HG03521 (cell line): ENCODE measurements around the gene POU3F3.

Experiments
- ATAC-seq: cut with Tn5 transposase; IDR thresholded peaks from one replicate; pipeline ENCODE4 v1.9.1; 2021; ENCODE audit warnings: mild to moderate bottlenecking, moderate library complexity; ENCODE audit not compliant: unreplicated experiment

Gene POU3F3

DNA sequence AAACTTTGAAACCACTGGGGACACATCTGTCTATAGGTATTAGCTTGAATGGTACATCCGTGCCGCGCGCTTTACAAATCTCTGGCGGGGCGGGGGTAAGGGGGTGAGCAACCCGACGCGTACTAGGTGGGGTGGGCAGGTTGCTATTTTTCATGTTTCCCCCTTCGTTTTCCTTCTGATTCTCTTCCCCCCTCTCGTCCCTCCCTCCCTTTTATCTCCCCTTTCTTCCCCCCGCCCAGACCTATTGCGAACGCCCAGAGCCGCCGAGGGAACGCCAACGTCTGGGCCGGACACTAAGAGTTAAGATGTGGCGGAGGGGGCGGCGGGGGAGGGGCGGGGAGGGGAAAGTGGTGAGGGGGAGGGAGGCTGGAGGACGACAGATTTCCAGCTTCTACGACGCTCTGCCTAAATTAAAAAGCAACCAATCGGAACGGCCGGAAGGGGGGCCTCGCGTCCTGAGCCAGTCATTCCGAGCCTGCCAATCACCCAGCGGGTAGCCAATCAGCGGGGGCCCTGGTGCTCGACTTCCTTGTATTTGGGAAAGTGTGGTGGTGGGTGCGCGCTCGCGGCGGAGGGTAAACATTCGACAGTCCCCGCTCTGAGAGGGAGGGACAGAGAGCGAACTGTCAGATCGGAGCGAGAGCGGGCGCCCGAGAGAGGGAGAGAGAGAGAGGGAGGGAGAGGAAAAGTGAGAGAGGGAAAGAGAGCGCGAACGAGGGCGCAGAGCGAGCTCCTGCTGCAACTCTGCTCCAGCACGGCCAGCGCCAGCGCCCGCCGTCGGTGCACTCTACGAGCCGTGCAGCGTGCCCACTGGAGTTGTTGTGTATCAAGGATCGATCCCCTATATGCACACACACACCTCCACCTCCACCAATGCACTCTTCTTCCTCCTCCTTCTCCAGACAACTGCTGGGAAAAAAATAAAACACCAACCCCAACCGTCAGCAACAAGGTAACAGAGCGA lies at the start of gene POU3F3:
TSS of gene POU3F3 (plus strand) at position 582 of the 964 bp plus-strand sequence. CDS start 1,396 bp downstream, outside the sequence.
- ATAC-seq: no peak

GRCh38 chr2:104804148-104804890 lies 49.6 kb upstream of the POU3F3 start:
- ATAC-seq: no peak

DNA sequence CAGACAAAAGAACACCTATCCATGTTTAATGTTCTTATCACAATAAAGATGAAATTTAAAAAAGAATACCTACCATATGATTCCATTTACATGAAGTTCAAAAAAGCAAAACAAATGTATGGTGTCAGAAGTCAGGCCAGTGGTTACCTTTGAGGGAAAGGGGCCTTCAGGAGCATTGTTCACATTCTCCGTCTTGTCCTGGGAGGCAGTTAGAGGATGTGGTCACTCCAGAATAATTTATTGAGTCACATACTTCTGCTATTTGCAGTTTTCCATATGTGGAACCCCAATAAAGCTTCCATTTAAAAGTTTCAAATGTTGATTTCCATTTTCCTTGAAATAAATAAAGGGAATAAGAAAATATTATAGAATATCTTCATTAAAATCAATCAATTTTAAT lies 41.6 kb upstream of the POU3F3 start:
- no peak for ATAC-seq

DNA sequence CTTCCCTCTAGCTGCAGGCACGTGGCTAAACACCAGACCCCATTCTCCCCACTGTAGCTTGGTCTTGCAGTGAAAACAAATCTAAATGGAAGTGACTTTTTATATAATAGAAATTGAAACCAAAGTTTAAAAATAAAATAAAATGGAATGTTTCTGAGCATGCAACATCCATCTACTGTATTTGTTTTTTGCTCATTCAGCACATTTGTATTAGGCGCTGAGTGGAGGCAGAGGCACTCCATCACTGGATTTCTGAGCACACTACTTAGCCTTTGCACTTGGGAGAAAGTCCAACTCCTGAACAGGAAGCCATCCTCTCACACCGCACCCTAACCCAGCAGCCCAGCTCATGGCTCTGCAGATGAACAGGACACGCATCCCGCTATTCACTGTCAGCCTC lies 37.8 kb upstream of the POU3F3 start:
- ATAC-seq: no peak

- ATAC-seq: no peak
These were observed 35.7 kb upstream of the POU3F3 start for GRCh38 chr2:104818264-104818663.

GRCh38 chr2:104820126-104820525 lies 33.8 kb upstream of the POU3F3 start:
- ATAC-seq: no peak

- ATAC-seq: no peak
These were observed 28.6 kb upstream of the POU3F3 start for GRCh38 chr2:104825124-104825865.

GRCh38 chr2:104826016-104826415 lies 27.9 kb upstream of the POU3F3 start:
- no peak for ATAC-seq

DNA sequence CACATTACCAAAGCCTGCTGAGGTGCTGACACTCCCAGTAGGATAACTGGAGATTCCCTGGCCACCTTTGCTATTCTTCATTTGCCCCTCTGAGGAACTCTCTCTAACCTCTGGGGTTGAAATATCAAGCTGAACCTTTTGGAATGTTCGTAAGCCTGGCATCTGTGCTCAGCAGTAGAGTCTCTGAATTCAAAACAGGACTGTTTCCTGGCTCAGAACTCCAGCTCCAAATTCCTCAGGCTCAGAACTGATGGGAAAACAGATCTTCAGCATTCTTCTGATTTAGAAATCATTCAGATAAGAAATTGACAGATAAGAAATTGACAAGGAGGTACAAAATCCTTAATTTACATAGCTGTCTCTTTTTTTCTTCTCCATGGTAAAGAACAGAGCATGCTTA lies 22.2 kb upstream of the POU3F3 start:
- ATAC-seq: no peak

- no peak for ATAC-seq
These were observed 19.3 kb upstream of the POU3F3 start for GRCh38 chr2:104834431-104835153.

- ATAC-seq: no peak
These were observed 17.6 kb upstream of the POU3F3 start for GRCh38 chr2:104836265-104836664.

DNA sequence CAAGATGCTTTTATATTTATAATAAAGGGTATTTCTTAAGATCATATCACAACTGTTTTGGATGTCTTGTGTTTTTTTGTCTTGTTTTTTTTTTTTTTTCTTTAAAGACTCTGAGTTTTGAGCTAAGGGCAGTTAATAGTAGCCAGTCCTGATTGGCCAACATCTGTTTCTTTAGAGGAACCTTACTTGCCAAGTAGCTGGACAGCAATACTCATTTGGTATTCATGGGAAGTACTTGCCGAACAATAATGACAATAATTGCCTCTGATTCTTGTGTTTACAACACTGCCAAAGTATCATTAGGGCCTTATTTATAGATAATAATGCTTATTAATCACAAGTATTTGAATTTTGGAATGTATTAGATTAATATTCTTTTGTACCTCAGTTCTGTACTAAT lies 17.1 kb upstream of the POU3F3 start:
- ATAC-seq: no peak

GRCh38 chr2:104840156-104840555 lies 13.8 kb upstream of the POU3F3 start:
- no peak for ATAC-seq

DNA sequence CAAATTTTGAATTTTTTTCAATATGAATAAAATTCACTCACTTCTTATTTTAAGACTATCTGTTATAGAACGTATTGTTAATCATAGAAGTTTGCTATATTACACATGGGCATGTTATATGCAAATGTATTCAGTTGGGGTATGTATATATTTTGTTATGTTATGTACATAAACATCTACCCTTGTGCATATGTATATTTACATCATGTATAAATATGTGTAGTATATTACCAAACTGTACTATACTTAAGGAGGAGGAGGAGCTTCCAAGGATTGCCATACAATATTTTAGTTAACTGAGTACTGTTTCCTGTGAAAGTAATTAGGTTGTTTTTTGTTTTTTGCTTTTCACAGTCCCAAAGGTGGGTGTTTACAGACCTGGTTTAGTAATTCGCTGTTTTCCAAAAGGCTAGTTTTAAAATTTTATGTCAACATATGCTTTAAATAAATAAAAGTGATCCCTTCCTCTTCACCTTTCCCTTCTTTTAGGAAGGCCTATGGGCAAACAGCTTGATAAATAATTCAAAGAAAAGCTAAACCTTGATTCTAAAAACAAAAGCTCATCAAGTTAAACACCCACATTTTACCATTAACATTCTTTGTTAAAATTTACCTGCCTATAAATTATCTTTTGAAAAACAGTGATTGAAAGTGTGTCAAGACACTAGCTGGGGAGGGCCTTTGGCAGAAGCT lies 12.9 kb upstream of the POU3F3 start:
- no peak for ATAC-seq

GRCh38 chr2:104841744-104842143 lies 12.2 kb upstream of the POU3F3 start:
- ATAC-seq: no peak

GRCh38 chr2:104844807-104845551 lies 8.9 kb upstream of the POU3F3 start:
- ATAC-seq: no peak

GRCh38 chr2:104845552-104845931 lies 8.4 kb upstream of the POU3F3 start:
- ATAC-seq: no peak

DNA sequence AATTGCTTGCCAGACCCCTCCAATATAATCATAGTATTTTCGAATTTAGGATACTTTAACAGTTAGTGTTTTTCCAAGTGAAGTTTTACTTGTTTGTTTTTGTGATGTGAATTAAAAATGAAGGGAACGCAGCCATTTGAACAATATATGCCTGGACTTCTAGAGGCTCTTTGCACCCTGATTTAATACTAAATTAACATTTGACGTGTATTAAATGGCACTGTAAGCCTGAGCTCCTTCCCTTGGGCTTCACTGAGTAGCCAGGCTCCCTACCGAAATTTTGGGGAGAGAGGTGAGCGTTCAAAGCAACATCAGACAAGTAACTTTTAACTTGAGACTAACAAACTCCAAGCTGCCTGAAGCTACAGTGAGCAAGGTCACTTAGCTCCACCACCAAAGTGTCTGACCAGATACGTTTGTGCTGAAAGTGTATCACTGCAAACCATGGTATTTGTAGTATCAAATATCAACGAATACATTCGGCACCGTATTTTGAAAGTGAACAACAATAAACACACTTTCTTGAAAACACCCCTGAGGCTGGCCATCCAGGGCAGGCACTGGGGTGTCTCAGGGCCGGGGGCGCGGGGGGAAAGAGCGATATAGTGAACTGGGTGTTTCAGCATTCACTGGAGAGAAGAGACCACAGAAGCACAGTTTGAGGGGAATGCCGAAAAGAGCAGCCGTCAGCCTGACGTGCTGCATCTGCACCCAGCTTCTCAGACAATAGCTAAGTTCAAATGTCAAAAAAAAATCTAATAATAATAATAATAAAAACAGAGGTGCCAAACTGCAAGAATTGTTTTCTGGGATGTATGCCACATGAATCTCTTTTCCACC lies 7.7 kb upstream of the POU3F3 start:
- no peak for ATAC-seq
